ENCODE results near the gene ARPC4. TPM values are rescaled to one million over a fixed set of nuclear protein-coding genes. Genes with fewer than 3 reads are reported as not detected.

ARPC4 gene
- total and polyA plus RNA-seq, 2 of the 13 experiments (the other 11 are each of a cell fraction or from before 2014, with no cell fraction given) = 30.1 to 83.6 TPM

DNA sequence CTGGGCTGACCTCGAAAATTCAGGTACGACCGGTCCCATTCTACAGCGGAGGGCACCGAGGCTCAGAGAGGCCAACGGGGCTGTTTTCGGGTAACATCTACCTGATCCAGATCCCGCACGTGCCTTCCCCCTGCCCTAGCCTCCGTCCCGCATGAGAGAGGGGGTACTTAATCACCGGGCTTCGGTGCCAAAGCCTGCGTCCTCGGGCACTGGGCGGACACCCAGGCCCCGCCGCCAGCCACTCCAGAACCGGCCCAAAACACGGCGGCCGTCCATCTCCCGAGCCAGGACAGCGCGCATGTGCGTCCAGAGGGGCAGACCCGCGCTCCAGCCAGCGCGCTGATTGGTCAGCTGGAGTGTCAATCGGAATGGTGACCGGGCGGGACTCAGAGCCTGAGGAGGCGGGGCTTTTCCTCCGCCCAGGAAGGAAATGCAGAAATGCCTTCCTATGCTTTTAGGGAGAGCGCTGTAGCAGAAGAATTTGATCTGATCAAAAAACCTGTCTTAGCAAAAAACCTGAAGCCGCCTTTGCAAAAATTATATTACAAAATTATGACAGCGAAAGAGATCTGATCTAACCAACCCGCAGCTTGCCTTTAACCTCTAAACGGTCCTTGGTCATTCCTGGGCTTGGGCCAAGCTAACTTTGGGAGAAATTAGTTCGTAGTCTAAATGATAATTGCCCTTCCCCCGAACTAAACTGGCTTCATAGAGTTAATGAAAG lies 51.0 kb downstream of the ARPC4 start, which contains the start of gene RPUSD3 (continued):
- peak in 1 of 2 experiments; percentile 86; a peak in 3 of 4 replicates for TF ChIP-seq POLR2A (IDR thresholded peaks at IDR 0.05; ENCODE audit: insufficient read depth in 1 of 2, low read depth in 2 of 2, low read length in 2 of 2)
- peak; percentile 59; the same call in 1 of the 3 replicates for TF ChIP-seq MXI1 (IDR thresholded peaks at IDR 0.05; ENCODE audit: borderline replicate concordance, low read depth, low read length)
- TF ChIP-seq GATA4 (IDR thresholded peaks at IDR 0.05; ENCODE audit: borderline replicate concordance, low read depth) = peak; percentile 62
- TF ChIP-seq ZNF274 (CRISPR knock-in tag; IDR thresholded peaks at IDR 0.05) = peak; percentile 52; the same call in 1 of the 2 replicates
- TF ChIP-seq, protein P1, sequence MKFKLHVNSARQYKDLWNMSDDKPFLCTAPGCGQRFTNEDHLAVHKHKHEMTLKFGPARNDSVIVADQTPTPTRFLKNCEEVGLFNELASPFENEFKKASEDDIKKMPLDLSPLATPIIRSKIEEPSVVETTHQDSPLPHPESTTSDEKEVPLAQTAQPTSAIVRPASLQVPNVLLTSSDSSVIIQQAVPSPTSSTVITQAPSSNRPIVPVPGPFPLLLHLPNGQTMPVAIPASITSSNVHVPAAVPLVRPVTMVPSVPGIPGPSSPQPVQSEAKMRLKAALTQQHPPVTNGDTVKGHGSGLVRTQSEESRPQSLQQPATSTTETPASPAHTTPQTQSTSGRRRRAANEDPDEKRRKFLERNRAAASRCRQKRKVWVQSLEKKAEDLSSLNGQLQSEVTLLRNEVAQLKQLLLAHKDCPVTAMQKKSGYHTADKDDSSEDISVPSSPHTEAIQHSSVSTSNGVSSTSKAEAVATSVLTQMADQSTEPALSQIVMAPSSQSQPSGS (CRISPR knock-in tag; IDR thresholded peaks at IDR 0.05) = no peak
- TF ChIP-seq PTBP1 (IDR thresholded peaks at IDR 0.05; ENCODE audit: low read depth, low read length, poor library complexity, severe bottlenecking) = no peak
- no peak for TF ChIP-seq SSRP1 (CRISPR knock-in tag; IDR thresholded peaks at IDR 0.05)
- TF ChIP-seq ZNF775 (CRISPR knock-in tag; IDR thresholded peaks at IDR 0.05; ENCODE audit: borderline replicate concordance) = no peak
- peak; percentile 81; the same call in 1 of the 2 replicates for TF ChIP-seq BORCS8-MEF2B (CRISPR knock-in tag; IDR thresholded peaks at IDR 0.05)
- TF ChIP-seq ZNF510 (CRISPR knock-in tag; IDR thresholded peaks at IDR 0.05; ENCODE audit: low read depth) = 0 out of 2 replicates have a peak, but pooled peaks have one; percentile 2
- TF ChIP-seq SRSF9 (IDR thresholded peaks at IDR 0.05; ENCODE audit: borderline replicate concordance, insufficient read depth, low read depth, low read length, poor library complexity, severe bottlenecking) = no peak
- TF ChIP-seq ZBTB38 (CRISPR knock-in tag; IDR thresholded peaks at IDR 0.05) = no peak
- TF ChIP-seq SAP130 (CRISPR knock-in tag; IDR thresholded peaks at IDR 0.05; ENCODE audit: low read depth) = peak; percentile 68
- peak; percentile 91; the same call in 1 of the 2 replicates for TF ChIP-seq ZNF224 (CRISPR knock-in tag; IDR thresholded peaks at IDR 0.05)
- peak; percentile 61; the same call in 1 of the 2 replicates for TF ChIP-seq ESRRA (CRISPR knock-in tag; IDR thresholded peaks at IDR 0.05; ENCODE audit: low read depth)
- TF ChIP-seq ZNF281 (CRISPR knock-in tag; IDR thresholded peaks at IDR 0.05; ENCODE audit: borderline replicate concordance) = no peak
- peak; percentile 97 for TF ChIP-seq KDM2A (CRISPR knock-in tag; IDR thresholded peaks at IDR 0.05; ENCODE audit: borderline replicate concordance, low read depth)
- no peak for TF ChIP-seq CSRNP2 (CRISPR knock-in tag; conservative IDR thresholded peaks at IDR 0.05; ENCODE audit: low read depth)
- TF ChIP-seq RBFOX2 (IDR thresholded peaks at IDR 0.05; ENCODE audit: low read depth, low read length) = peak; percentile 89
- no peak for TF ChIP-seq ZNF563 (CRISPR knock-in tag; IDR thresholded peaks at IDR 0.05)
- 0 out of 2 replicates have a peak, but pooled peaks have one; percentile 19 for TF ChIP-seq ZNF205 (CRISPR knock-in tag; IDR thresholded peaks at IDR 0.05)
- TF ChIP-seq ZNF619 (CRISPR knock-in tag; IDR thresholded peaks at IDR 0.05) = no peak
- TF ChIP-seq SCMH1 (CRISPR knock-in tag; IDR thresholded peaks at IDR 0.05; ENCODE audit: borderline replicate concordance) = no peak
- TF ChIP-seq FOXO1 (CRISPR knock-in tag; IDR thresholded peaks at IDR 0.05) = peak; percentile 18; the same call in 1 of the 2 replicates
- no peak for TF ChIP-seq ZNF720 (CRISPR knock-in tag; IDR thresholded peaks at IDR 0.05)

Measured in HepG2 (cell line).